ENCODE measurements around the gene ALLC. TPM values are rescaled to one million over a fixed set of nuclear protein-coding genes. Genes with fewer than 3 reads are reported as not detected.

The ALLC gene
- total RNA-seq, 4 donors from 2014 or later: not detected

DNA sequence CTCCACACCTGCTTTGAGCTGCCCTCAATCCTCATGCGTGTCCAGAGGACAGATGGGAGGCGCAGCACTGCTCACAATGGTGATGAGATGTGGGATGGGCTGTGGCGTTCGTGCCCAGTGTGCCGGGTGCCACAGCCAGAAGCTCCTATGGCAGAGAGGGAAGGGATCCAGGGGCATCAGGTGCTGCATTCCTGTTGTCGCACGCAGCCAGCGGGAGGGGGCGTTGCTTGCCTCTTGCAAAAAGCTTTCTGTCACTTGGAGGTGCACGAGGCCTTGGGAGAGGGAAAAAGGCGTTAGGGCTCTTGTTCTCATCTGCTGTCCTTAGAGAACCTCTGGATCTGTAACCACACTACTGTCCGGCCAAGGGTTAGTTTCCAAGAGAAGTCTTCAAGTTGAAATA lies 29.2 kb upstream of the ALLC start:
- TF ChIP-seq, protein P1, sequence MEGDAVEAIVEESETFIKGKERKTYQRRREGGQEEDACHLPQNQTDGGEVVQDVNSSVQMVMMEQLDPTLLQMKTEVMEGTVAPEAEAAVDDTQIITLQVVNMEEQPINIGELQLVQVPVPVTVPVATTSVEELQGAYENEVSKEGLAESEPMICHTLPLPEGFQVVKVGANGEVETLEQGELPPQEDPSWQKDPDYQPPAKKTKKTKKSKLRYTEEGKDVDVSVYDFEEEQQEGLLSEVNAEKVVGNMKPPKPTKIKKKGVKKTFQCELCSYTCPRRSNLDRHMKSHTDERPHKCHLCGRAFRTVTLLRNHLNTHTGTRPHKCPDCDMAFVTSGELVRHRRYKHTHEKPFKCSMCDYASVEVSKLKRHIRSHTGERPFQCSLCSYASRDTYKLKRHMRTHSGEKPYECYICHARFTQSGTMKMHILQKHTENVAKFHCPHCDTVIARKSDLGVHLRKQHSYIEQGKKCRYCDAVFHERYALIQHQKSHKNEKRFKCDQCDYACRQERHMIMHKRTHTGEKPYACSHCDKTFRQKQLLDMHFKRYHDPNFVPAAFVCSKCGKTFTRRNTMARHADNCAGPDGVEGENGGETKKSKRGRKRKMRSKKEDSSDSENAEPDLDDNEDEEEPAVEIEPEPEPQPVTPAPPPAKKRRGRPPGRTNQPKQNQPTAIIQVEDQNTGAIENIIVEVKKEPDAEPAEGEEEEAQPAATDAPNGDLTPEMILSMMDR (IDR thresholded peaks at IDR 0.05): no peak
- TF ChIP-seq POLR2A (IDR thresholded peaks at IDR 0.05) (no peak), POLR2AphosphoS5 (IDR thresholded peaks at IDR 0.05) (no peak)
- Histone ChIP-seq H3K27me3 (no peaks in the 10 kb centered on the region), H3K9me3 (no peaks in the 10 kb centered on the region), H3K4me1 (no peaks in the 10 kb centered on the region), H3K36me3 (no peaks in the 10 kb centered on the region), H3K4me3 (no peak overlapping the region), H3K27ac (no peak overlapping the region)
- DNase-seq: no peak
- in situ Hi-C loops (cut with MboI; ENCODE audit: low pct_ligation_motif_present in 1 of 4, low pct_unique_long_range_greater_than_20kb in 1 of 4, low sequenced_read_pairs in 3 of 4): no loop called here
- intact Hi-C loops (cut with DNase I; ENCODE audit: low total_unique reads): no loop called here
- 53% methylated on average over 12 of the region's 12 CpGs; no CpG with 5 or more reads in 1 of the 2 donors for WGBS, 2 donors (ENCODE audit: low coverage in 1 of 2)

DNA sequence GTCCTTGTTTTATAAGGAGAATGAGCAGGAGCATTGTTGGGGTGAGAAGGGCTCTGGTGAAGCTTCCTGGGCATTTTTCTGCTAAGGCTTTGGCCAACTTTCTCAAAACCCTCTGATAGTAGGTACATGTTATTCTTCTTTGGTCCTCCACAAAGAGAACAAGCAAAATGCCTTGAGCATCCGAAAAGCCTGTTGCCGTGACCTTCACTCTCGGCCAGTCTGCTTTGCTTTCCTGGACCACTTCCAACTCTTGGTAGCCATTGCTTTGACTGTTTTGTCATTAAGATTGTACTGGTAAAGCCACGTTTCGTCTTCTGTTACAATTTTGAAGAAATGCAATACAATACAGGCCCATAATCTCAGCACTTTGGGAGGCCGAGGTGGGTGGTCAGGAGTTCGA lies 27.4 kb upstream of the ALLC start:
- TF ChIP-seq, protein P1 (IDR thresholded peaks at IDR 0.05): no peak
- TF ChIP-seq EP300 (IDR thresholded peaks at IDR 0.05; ENCODE audit: low read depth): no peak
- no peak for TF ChIP-seq POLR2A (IDR thresholded peaks at IDR 0.05)
- no peak for TF ChIP-seq POLR2AphosphoS5 (IDR thresholded peaks at IDR 0.05)
- intact Hi-C loops (cut with DNase I; ENCODE audit: low total_unique reads) (no loop called here), in situ Hi-C loops (cut with MboI; ENCODE audit: low pct_ligation_motif_present in 1 of 4, low pct_unique_long_range_greater_than_20kb in 1 of 4, low sequenced_read_pairs in 3 of 4) (no loop called here)
- WGBS, 2 donors (ENCODE audit: low coverage in 1 of 2): 74 to 80% methylated on average over 3 to 7 of the region's 7 CpGs
- Histone ChIP-seq H3K27ac (no peak overlapping the region), H3K36me3 (no peaks in the 10 kb centered on the region), H3K27me3 (no peaks in the 10 kb centered on the region), H3K9me3 (no peaks in the 10 kb centered on the region), H3K4me1 (no peaks in the 10 kb centered on the region), H3K4me3 (no peak overlapping the region)
- DNase-seq: no peak

DNA sequence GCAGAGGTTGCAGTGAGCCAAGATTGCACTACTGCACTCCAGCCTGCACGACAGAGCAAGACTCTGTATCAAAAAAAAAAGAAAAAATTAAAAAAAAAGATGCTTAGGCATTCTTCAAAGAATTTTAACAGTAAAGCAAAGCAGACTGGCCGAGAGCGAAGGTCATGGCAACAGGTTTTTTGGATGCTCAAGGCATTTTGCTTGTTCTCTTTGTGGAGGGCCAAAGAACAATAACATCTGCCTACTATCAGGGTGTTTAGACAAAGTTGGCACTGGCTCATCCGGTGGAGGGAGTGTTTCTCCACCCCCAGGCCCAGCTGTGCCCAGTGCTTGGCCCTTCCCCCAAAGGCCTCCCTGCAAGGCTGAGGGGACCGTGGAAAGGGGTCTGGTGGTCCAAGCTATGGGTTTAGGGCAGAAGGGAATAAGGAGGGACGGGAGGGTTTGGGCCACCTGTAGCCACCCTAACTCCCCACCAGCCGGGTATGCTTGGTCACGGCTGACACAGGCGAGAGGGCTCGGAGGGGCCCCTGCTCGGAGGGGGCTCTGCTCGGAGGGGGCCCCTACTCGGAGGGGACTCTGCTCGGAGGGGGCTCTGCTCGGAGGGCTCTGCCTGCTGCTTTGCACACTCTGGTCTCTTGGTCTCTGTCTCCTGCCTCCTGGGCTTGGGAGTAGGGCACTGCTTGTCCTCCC lies 26.7 kb upstream of the ALLC start:
- in situ Hi-C loops (cut with MboI; ENCODE audit: low pct_ligation_motif_present in 1 of 4, low pct_unique_long_range_greater_than_20kb in 1 of 4, low sequenced_read_pairs in 3 of 4) (no loop called here), intact Hi-C loops (cut with DNase I; ENCODE audit: low total_unique reads) (no loop called here)
- Histone ChIP-seq H3K9me3 (no peaks in the 10 kb centered on the region), H3K4me3 (no peak overlapping the region), H3K27ac (no peak overlapping the region), H3K4me1 (no peaks in the 10 kb centered on the region), H3K36me3 (no peaks in the 10 kb centered on the region), H3K27me3 (no peaks in the 10 kb centered on the region)
- DNase-seq: no peak
- 76 to 80% methylated on average over 1 to 9 of the region's 15 CpGs for WGBS, 2 donors (ENCODE audit: low coverage in 1 of 2)
- TF ChIP-seq POLR2A (IDR thresholded peaks at IDR 0.05) (no peak), POLR2AphosphoS5 (IDR thresholded peaks at IDR 0.05) (no peak), EP300 (IDR thresholded peaks at IDR 0.05; ENCODE audit: low read depth) (no peak)
- TF ChIP-seq, protein P1 (IDR thresholded peaks at IDR 0.05): no peak

GRCh38 chr2:3631851-3632659 lies 25.9 kb upstream of the ALLC start:
- in situ Hi-C loops (cut with MboI; ENCODE audit: low pct_ligation_motif_present in 1 of 4, low pct_unique_long_range_greater_than_20kb in 1 of 4, low sequenced_read_pairs in 3 of 4): no loop called here
- no peak for DNase-seq
- TF ChIP-seq POLR2A (IDR thresholded peaks at IDR 0.05) (no peak), EP300 (IDR thresholded peaks at IDR 0.05; ENCODE audit: low read depth) (no peak), POLR2AphosphoS5 (IDR thresholded peaks at IDR 0.05) (no peak)
- TF ChIP-seq, protein P1 (IDR thresholded peaks at IDR 0.05): no peak
- WGBS, 2 donors (ENCODE audit: low coverage in 1 of 2): 85 to 89% methylated on average over 8 to 26 of the region's 26 CpGs
- Histone ChIP-seq H3K36me3 (no peaks in the 10 kb centered on the region), H3K4me1 (no peaks in the 10 kb centered on the region), H3K4me3 (no peak overlapping the region), H3K27ac (no peak overlapping the region), H3K9me3 (no peaks in the 10 kb centered on the region), H3K27me3 (no peaks in the 10 kb centered on the region)
- intact Hi-C loops (cut with DNase I; ENCODE audit: low total_unique reads): no loop called here

Data from transverse colon (tissue), 4 donors.